Keratinocyte (primary cell): ENCODE data around the gene GAB1.

ENCODE experiments used
- EZH2 ChIP-seq: IDR thresholded peaks from one replicate; pipeline ENCODE4 v1.6.1; 2012; ENCODE audit warnings: inconsistent platforms, mild to moderate bottlenecking, low read length, moderate library complexity
- TF ChIP-seq, protein P1 (sequence below), 3 experiments: IDR thresholded peaks in 1 of 3; conservative IDR thresholded peaks in 1 of 3; optimal IDR thresholded peaks in 1 of 3; 2 replicates in 2 of 3; 3 replicates in 1 of 3; pipeline versions ENCODE3 to v1.5.1; 2011; ENCODE audit warnings: low read length in 3 of 3, mild to moderate bottlenecking in 3 of 3, moderate library complexity in 2 of 3, control low read depth in 1 of 3, inconsistent platforms in 1 of 3; ENCODE audit not compliant: insufficient read depth in 2 of 3; ENCODE audit errors: extremely low read depth in 1 of 3

DNA sequence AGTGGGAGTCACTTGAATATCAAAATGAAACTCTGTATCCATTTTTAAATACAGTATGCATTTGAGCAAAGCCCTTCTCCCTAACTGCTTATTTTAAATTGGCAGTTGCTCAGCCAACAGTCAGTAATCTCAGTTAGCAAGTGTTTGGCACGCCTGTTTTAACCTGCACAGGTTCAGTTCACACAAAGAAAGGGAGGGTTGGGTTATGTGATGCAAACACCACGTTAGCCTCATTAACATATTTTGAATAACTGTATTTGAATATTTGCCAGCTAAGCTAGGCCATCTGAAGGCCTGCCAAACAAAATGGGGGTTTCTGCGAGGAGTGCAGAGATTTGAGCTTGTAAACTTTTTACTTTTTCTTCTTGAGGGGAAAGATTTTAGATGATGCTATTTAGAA is 19.8 kb downstream of the GAB1 start:
- no peak for TF ChIP-seq EZH2
- TF ChIP-seq, protein P1, sequence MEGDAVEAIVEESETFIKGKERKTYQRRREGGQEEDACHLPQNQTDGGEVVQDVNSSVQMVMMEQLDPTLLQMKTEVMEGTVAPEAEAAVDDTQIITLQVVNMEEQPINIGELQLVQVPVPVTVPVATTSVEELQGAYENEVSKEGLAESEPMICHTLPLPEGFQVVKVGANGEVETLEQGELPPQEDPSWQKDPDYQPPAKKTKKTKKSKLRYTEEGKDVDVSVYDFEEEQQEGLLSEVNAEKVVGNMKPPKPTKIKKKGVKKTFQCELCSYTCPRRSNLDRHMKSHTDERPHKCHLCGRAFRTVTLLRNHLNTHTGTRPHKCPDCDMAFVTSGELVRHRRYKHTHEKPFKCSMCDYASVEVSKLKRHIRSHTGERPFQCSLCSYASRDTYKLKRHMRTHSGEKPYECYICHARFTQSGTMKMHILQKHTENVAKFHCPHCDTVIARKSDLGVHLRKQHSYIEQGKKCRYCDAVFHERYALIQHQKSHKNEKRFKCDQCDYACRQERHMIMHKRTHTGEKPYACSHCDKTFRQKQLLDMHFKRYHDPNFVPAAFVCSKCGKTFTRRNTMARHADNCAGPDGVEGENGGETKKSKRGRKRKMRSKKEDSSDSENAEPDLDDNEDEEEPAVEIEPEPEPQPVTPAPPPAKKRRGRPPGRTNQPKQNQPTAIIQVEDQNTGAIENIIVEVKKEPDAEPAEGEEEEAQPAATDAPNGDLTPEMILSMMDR (optimal IDR thresholded peaks at IDR 0.05 in 1 of 3, IDR thresholded peaks at IDR 0.05 in 1 of 3, conservative IDR thresholded peaks at IDR 0.05 in 1 of 3; ENCODE audit: extremely low read depth in 1 of 3, insufficient read depth in 2 of 3, low read length in 3 of 3), result no peak
